Measurements from ENCODE around the gene TAF12. TPM values are rescaled to one million over a fixed set of nuclear protein-coding genes. Genes with fewer than 3 reads are reported as not detected.
A peak's percentile ranks its signal among the peaks of the same experiment; 100 is the strongest.
"Not testable (repeated sequence)": the region's sequence is repeated elsewhere in the genome, so short reads cannot be mapped to it uniquely, and the experiment has no call there.

TAF12 gene
- total and polyA plus RNA-seq, 3 experiments from 2014 or later, result 37.8 to 50.4 (median 39.0) TPM

DNA sequence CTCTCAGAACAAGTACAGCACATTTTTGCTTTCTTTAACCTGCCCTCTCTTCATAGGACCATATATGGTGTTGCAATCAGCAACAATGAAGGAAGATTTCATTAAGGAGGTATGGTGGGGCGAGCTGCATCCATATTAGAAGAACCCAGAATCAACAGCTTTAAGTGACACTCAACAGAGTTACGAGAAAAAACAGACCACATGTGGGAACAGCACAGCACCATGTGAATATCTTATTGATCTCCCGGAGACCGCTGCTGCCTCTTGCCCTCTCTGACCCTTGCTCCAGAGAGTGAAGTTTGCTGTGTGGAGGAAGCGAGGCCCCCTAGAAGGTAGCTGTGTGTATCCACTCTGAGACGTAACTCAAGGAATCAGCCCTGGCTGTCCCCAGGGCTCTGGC is 37.9 kb downstream of the TAF12 start:
- ChIA-PET CTCF (interaction anchor here (1.7 to 1.9 kb wide), 2 partner anchors 10 to 272 kb away, joined by 3 to 5 read pairs; no protein-coding TSS in a partner anchor), POLR2A (interaction anchor here (0.6 kb wide), 1 partner anchor 90 kb away, joined by 3 read pairs; no protein-coding TSS in a partner anchor)
- H3K36me3 ChIP-seq (ENCODE audit: insufficient read depth, low read length), result peaks cover 24% of the 10 kb centered on the region

DNA sequence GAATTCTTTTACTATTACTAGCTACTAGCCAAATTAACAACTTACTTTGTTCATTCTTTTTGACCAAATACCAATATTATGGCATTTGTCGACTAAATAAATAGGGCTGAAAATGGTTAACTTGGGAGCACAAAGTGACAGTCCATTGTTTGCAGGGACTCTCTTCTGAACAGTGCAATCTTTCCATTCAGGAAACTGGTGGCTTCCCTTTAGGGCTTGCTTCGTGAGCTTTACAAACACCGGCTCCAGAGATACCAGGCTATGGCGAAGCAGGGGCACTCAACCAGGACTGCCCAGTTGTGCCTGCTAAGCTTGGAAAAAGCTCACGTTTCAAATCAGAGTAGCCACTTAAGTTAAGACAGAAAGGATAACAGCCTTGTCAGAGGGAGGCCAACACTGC is 38.5 kb downstream of the TAF12 start:
- Mint-ChIP-seq H3K4me1 (no peaks in the 10 kb centered on the region), H3K4me3 (no peak overlapping the region), H3K9me3 (no peaks in the 10 kb centered on the region), H3K27ac (peak overlapping the region in 1 of 8 donors; percentile 26), H3K27me3 (no peaks in the 10 kb centered on the region), H3K36me3 (peaks cover 4 to 69% (median 11%) of the 10 kb centered on the region in 3 donors)
- CTCF ChIA-PET, result interaction anchor here (1.3 to 1.6 kb wide), 2 partner anchors 23 to 356 kb away, joined by 3 to 4 read pairs; no protein-coding TSS in a partner anchor
- Histone ChIP-seq H3K9me3 (ENCODE audit: low read length) (no peaks in the 10 kb centered on the region), H3K27me3 (ENCODE audit: insufficient read depth, low read length, poor library complexity, severe bottlenecking) (no peaks in the 10 kb centered on the region), H3K27ac (ENCODE audit: low read depth, low read length) (no peak overlapping the region), H3K4me1 (ENCODE audit: insufficient read depth, low read length) (no peaks in the 10 kb centered on the region), H3K36me3 (ENCODE audit: insufficient read depth, low read length) (peaks cover 24% of the 10 kb centered on the region), H3K4me3 (ENCODE audit: low read length) (no peak overlapping the region)
- POLR2A ChIA-PET, result interaction anchor here (0.6 kb wide), 1 partner anchor 90 kb away, joined by 3 read pairs; no protein-coding TSS in a partner anchor
- DNase-seq, result no peak

More for the DNA sequence above, 37.9 kb downstream of the TAF12 start:
- Histone ChIP-seq H3K4me1 (ENCODE audit: insufficient read depth, low read length) (no peaks in the 10 kb centered on the region), H3K4me3 (ENCODE audit: low read length) (no peak overlapping the region), H3K27ac (ENCODE audit: low read depth, low read length) (no peak overlapping the region), H3K9me3 (ENCODE audit: low read length) (no peaks in the 10 kb centered on the region), H3K27me3 (ENCODE audit: insufficient read depth, low read length, poor library complexity, severe bottlenecking) (no peaks in the 10 kb centered on the region)
- no peaks in the 10 kb centered on the region for H3K9me3 Mint-ChIP-seq
- DNase-seq, result no peak
- H3K27ac Mint-ChIP-seq, result peak overlapping the region in 2 of 8 donors; percentile 26
- H3K4me1 Mint-ChIP-seq, result no peaks in the 10 kb centered on the region
- H3K4me3 Mint-ChIP-seq, result no peak overlapping the region
- H3K36me3 Mint-ChIP-seq, result peaks cover 4 to 71% (median 12%) of the 10 kb centered on the region in 3 donors
- H3K27me3 Mint-ChIP-seq, result no peaks in the 10 kb centered on the region

GRCh38 chr1:28602536-28603439 is 40.1 kb downstream of the TAF12 start:
- no peaks in the 10 kb centered on the region for H3K9me3 ChIP-seq (ENCODE audit: low read length)
- H3K4me1 Mint-ChIP-seq, result no peaks in the 10 kb centered on the region
- H3K4me3 ChIP-seq (ENCODE audit: low read length), result no peak overlapping the region
- no peaks in the 10 kb centered on the region for H3K4me1 ChIP-seq (ENCODE audit: insufficient read depth, low read length)
- H3K9me3 Mint-ChIP-seq, result no peaks in the 10 kb centered on the region
- DNase-seq, result peak in 2 of 5 donors; percentile 12 to 17
- peak overlapping the region in 2 of 8 donors; percentile 12 to 57 for H3K27ac Mint-ChIP-seq
- H3K36me3 Mint-ChIP-seq, result peaks cover 4 to 64% (median 11%) of the 10 kb centered on the region in 3 donors
- peaks cover 24% of the 10 kb centered on the region for H3K36me3 ChIP-seq (ENCODE audit: insufficient read depth, low read length)
- H3K27ac ChIP-seq (ENCODE audit: low read depth, low read length), result no peak overlapping the region
- ChIA-PET CTCF (interaction anchor here (0.8 to 1.6 kb wide), 4 partner anchors 22 to 243 kb away, joined by 3 to 4 read pairs (median 3); no protein-coding TSS in a partner anchor), POLR2A (interaction anchor here (0.7 to 1.4 kb wide), 2 partner anchors 19 to 21 kb away, joined by 3 to 4 read pairs; no protein-coding TSS in a partner anchor)
- H3K4me3 Mint-ChIP-seq, result no peak overlapping the region
- H3K27me3 Mint-ChIP-seq, result no peaks in the 10 kb centered on the region
- no peaks in the 10 kb centered on the region for H3K27me3 ChIP-seq (ENCODE audit: insufficient read depth, low read length, poor library complexity, severe bottlenecking)

- no peaks in the 10 kb centered on the region for H3K4me1 Mint-ChIP-seq
- Histone ChIP-seq H3K27me3 (ENCODE audit: insufficient read depth, low read length, poor library complexity, severe bottlenecking) (no peaks in the 10 kb centered on the region), H3K36me3 (ENCODE audit: insufficient read depth, low read length) (peaks cover 24% of the 10 kb centered on the region), H3K4me3 (ENCODE audit: low read length) (no peak overlapping the region), H3K27ac (ENCODE audit: low read depth, low read length) (no peak overlapping the region), H3K9me3 (ENCODE audit: low read length) (no peaks in the 10 kb centered on the region), H3K4me1 (ENCODE audit: insufficient read depth, low read length) (no peaks in the 10 kb centered on the region)
- H3K27ac Mint-ChIP-seq, result peak overlapping the region in 2 of 8 donors; percentile 50 to 59
- H3K27me3 Mint-ChIP-seq, result no peaks in the 10 kb centered on the region
- no peak overlapping the region for H3K4me3 Mint-ChIP-seq
- DNase-seq, result no peak
- ChIA-PET CTCF (no interaction called here), POLR2A (no interaction called here)
- H3K9me3 Mint-ChIP-seq, result no peaks in the 10 kb centered on the region
- peaks cover 4 to 54% (median 11%) of the 10 kb centered on the region in 3 donors for H3K36me3 Mint-ChIP-seq
Observed at GRCh38 chr1:28601696-28602095, 41.2 kb downstream of the TAF12 start.

- H3K36me3 ChIP-seq (ENCODE audit: insufficient read depth, low read length); H3K9me3 ChIP-seq (ENCODE audit: low read length); H3K27me3 Mint-ChIP-seq; H3K27ac ChIP-seq (ENCODE audit: low read depth, low read length); H3K9me3 Mint-ChIP-seq; H3K4me1 ChIP-seq (ENCODE audit: insufficient read depth, low read length); H3K36me3 Mint-ChIP-seq; H3K4me3 ChIP-seq (ENCODE audit: low read length); CTCF ChIA-PET; POLR2A ChIA-PET; H3K27me3 ChIP-seq (ENCODE audit: insufficient read depth, low read length, poor library complexity, severe bottlenecking); H3K4me3 Mint-ChIP-seq: not testable (repeated sequence)
- peaks cover 0 to 11% (median 5%) of the 10 kb centered on the region in 3 donors for H3K4me1 Mint-ChIP-seq
- peak overlapping the region in 1 of 8 donors; percentile 32 for H3K27ac Mint-ChIP-seq
- DNase-seq, result peak in 1 of 5 donors; percentile 17
Observed at GRCh38 chr1:28596276-28596675, 46.6 kb downstream of the TAF12 start.

GRCh38 chr1:28595412-28596191 is 47.3 kb downstream of the TAF12 start:
- DNase-seq, result peak in 1 of 5 donors; percentile 25
- H3K4me3 Mint-ChIP-seq, result peak overlapping the region in 1 of 7 donors; percentile 72
- H3K9me3 ChIP-seq (ENCODE audit: low read length), result no peaks in the 10 kb centered on the region
- H3K27me3 Mint-ChIP-seq, result peaks cover 5 to 8% of the 10 kb centered on the region in 2 donors
- no peaks in the 10 kb centered on the region for H3K9me3 Mint-ChIP-seq
- H3K27ac Mint-ChIP-seq, result no peak overlapping the region
- H3K4me1 ChIP-seq (ENCODE audit: insufficient read depth, low read length), result no peaks in the 10 kb centered on the region
- peaks cover 0 to 11% (median 5%) of the 10 kb centered on the region in 3 donors for H3K4me1 Mint-ChIP-seq
- ChIA-PET POLR2A (no interaction called here), CTCF (no interaction called here)
- H3K27ac ChIP-seq (ENCODE audit: low read depth, low read length), result no peak overlapping the region
- peaks cover 0 to 8% (median 6%) of the 10 kb centered on the region in 3 donors for H3K36me3 Mint-ChIP-seq
- no peaks in the 10 kb centered on the region for H3K36me3 ChIP-seq (ENCODE audit: insufficient read depth, low read length)
- H3K4me3 ChIP-seq (ENCODE audit: low read length), result no peak overlapping the region
- peaks cover 4% of the 10 kb centered on the region for H3K27me3 ChIP-seq (ENCODE audit: insufficient read depth, low read length, poor library complexity, severe bottlenecking)

DNA sequence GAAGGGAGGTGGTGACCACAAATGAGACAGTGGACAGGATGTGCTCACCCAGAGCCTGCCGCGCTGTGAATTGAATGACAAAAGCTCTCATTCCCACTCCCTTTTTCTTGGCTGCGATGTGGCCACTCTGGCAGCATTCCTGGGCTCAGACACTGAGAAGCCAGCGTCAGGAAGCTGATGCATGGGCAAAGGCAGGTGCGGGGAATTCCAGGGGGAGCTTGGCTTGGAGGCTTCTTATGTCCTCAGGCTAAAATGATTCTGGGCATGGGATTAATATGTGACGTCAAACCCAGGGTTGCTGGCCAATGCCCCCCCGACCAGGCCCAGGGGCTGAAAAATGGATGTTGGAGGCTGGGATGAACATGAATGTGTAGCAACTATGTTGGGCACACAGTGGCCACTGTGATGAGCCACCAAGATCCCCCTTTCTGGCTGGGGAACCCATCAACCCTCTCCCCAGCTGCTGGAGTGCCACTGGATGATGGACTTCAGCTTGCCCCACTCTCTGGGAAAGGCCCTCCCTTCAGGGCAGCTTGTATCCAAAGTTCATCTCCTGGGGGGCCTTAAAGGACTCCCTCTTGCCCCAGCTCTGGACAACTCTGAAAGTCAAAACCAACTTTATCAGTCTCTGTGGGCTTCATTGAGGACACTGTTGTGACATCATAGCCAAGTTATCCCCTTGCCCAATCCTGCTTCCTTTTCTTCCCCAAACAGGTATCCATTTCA is 48.0 kb downstream of the TAF12 start:
- H3K36me3 ChIP-seq (ENCODE audit: insufficient read depth, low read length); CTCF ChIA-PET; H3K27me3 ChIP-seq (ENCODE audit: insufficient read depth, low read length, poor library complexity, severe bottlenecking); POLR2A ChIA-PET; H3K4me1 ChIP-seq (ENCODE audit: insufficient read depth, low read length); H3K36me3 Mint-ChIP-seq; H3K27me3 Mint-ChIP-seq; H3K27ac Mint-ChIP-seq; H3K27ac ChIP-seq (ENCODE audit: low read depth, low read length); H3K9me3 ChIP-seq (ENCODE audit: low read length); H3K4me3 ChIP-seq (ENCODE audit: low read length); H3K9me3 Mint-ChIP-seq: not testable (repeated sequence)
- DNase-seq, result peak in 1 of 5 donors; percentile 17
- H3K4me3 Mint-ChIP-seq, result peak overlapping the region in 1 of 7 donors; percentile 72
- H3K4me1 Mint-ChIP-seq, result peaks cover 0 to 11% (median 5%) of the 10 kb centered on the region in 3 donors
